GM18868 (cell line): ENCODE data around the gene TRIM41.

ENCODE experiments used
- ATAC-seq: cut with Tn5 transposase; IDR thresholded peaks from one replicate; pipeline ENCODE4 v1.9.1; 2021; ENCODE audit warnings: mild to moderate bottlenecking, moderate library complexity; ENCODE audit not compliant: unreplicated experiment

The TRIM41 gene

DNA sequence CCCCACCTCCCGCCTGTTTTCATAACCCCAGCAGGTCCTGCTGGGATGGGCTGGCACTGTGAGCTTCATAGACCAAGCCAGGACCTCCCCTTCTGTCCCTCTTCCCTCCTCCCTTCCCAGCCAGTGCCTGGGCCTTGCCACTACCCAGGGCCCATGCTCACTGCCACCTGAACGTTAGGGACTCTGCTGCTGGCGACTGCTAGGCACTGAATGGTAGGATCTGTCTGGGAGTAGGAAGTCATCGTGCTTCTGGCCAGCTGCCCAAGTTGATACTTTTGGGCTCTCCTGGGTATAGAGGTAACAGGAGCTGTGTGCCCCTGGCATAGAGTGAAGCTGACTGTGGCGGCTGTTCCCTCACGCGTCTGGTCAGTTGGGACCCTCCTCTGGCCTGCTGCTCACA is 8.4 kb downstream of the TRIM41 start:
- ATAC-seq: no peak

DNA sequence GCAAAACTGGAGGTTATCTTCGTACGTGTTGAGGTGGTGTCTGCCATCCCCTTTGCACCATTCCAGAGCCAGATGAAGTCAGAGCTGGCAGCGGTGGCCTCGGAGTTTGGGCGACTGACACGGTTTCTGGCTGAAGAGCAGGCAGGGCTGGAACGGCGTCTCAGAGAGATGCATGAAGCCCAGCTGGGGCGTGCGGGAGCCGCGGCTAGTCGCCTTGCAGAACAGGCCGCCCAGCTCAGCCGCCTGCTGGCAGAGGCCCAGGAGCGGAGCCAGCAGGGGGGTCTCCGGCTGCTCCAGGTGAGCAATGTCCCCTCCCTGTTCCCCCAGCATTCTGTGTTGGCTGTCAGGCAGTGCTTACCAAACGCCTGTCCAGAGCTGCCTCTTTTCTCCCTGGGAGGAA is 9.5 kb downstream of the TRIM41 start:
- no peak for ATAC-seq

DNA sequence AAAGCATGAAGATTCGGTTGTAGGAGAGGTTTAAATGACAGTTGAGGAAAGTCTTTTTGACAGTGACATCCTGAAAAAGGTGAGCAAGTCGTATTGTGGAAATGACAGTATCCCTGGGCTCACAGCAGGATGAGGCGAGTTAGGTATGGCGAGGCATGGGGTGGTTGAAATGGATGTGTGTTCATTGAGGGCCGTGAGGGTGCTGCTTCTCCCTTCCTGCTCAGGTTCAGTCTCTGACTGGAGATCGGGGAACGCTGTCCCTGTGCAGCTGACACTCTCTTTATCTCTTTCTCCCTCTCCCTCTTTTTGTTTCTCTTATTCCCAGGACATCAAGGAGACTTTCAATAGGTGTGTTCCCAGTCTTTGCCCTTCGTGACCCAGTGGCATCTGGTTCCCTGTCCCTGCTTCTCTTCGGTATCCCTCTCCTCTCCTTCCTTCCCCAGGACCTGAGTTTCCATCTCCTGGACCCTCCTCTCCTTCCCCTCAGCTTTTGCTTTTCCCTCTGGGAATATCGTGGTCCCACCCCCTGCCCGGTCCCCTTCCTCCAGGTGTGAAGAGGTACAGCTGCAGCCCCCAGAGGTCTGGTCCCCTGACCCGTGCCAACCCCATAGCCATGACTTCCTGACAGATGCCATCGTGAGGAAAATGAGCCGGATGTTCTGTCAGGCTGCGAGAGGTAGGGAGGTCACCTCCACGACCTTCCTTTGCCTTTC is 10.2 kb downstream of the TRIM41 start:
- ATAC-seq: no peak

DNA sequence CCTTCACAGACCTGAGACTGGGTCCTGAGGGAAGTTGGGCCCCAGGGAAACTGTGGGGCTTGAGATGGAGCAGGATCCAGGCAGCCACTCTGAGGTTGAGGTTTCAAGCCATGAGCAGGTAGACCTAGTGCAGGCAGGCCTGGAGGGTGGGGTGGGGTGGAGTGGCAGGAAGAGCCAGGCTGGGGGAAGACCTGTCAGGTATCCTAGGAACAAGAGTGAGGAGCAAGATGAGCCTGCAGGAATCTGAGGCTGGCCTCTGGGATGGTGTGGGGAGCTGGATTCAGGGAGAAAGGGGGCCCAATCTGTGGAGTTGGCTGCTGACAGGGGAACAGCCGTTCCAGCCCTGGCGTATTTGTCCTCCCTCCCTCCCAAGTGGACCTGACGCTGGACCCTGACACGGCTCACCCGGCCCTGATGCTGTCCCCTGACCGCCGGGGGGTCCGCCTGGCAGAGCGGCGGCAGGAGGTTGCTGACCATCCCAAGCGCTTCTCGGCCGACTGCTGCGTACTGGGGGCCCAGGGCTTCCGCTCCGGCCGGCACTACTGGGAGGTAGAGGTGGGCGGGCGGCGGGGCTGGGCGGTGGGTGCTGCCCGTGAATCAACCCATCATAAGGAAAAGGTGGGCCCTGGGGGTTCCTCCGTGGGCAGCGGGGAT is 10.8 kb downstream of the TRIM41 start:
- ATAC-seq: no peak

DNA sequence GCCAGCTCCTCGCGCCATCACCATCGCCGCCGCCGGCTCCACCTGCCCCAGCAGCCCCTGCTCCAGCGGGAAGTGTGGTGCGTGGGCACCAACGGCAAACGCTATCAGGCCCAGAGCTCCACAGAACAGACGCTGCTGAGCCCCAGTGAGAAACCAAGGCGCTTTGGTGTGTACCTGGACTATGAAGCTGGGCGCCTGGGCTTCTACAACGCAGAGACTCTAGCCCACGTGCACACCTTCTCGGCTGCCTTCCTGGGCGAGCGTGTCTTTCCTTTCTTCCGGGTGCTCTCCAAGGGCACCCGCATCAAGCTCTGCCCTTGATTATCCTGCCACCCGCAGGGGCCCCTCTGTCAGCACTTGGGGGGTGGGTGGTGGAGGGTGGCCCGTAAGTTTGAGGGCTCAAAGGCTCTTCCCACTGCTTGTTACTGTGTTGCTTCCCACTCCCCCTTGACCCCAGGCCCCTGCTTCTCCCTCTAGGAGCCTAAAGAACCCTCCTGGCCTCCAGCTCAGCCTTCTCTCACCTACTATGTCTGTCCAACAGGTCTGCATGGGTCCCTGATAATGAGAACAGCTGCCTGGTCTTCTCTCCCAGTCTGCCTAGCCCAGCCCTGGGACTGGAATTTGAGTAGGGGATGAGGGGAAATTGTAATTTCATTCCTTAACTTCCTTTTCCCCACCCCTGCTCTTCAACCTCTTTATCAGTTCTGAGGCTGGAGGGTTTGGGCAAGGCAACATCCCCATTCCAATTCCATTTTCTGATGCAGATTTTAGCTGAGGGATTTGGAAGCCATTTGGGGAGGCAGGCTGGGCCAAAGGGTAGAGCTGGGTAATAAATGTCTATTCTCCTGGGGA is 11.6 kb downstream of the TRIM41 start:
- no peak for ATAC-seq

DNA sequence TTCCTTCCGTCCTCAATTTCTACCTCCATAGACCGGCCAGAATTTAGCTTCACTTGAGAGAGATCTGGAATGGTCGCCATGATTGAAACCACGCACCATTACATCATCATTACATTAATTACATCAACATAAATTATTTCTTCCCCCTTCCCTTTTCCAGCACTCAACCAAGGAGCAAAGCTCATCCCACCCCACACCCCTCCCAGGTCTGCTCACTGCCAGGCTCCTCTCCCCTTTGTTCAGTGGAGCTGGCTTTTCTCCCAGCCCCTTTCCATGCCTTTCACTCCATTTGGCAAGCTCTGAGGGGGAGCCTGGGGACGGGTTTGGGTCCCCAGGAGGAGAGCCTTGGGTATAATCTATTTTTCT is 12.2 kb downstream of the TRIM41 start:
- ATAC-seq: no peak

DNA sequence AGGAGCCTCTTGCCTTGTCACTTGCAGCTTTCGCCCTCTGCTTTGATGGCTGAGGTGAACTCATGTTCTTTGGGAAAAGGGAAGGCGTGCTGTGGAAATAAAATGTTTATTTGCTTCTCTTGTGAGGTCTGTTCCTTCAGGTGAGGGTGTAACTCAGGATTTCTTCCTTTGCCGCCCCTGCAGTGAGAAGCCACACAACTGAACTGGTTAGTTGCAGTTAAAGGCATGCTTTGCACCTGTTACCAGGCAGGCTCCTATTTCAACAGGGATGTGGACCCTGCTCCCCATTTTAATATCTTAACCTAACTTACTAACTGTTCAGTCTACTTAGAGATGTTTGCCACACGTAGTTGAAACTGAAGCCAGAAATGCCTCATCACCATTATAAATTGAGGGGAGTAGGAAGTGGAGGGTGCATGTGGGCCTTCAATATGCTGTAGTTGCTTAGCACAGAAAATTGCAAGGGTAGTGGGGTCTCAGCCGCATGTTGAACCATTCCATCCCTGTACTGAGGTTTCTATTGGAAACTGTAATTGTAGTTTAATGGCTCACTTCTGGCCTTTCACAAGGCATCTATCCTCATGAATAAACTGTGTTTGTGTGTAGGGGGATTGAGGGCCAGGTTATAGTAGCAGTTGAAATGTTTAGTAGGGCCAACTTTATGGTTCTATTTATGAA is 12.7 kb downstream of the TRIM41 start:
- ATAC-seq: no peak

DNA sequence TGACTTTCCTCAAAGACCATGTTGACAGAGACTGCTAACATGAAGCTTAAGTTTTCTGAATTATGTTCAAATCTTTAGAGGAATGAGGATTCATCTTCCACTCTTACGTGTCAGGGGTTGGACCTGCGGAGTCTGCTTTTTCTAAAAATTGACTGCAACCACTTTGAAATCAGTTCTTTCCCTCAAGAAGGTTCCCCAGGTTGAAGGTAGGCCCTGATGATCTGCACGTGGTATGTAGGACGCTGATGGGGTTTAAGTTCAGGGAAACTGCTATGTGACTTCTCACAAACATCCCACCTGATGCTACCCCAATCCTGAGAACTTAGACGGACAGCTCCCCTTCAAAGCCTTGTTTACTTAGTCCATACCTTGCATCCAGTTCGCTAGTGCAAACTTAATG is 13.4 kb downstream of the TRIM41 start:
- ATAC-seq: no peak

DNA sequence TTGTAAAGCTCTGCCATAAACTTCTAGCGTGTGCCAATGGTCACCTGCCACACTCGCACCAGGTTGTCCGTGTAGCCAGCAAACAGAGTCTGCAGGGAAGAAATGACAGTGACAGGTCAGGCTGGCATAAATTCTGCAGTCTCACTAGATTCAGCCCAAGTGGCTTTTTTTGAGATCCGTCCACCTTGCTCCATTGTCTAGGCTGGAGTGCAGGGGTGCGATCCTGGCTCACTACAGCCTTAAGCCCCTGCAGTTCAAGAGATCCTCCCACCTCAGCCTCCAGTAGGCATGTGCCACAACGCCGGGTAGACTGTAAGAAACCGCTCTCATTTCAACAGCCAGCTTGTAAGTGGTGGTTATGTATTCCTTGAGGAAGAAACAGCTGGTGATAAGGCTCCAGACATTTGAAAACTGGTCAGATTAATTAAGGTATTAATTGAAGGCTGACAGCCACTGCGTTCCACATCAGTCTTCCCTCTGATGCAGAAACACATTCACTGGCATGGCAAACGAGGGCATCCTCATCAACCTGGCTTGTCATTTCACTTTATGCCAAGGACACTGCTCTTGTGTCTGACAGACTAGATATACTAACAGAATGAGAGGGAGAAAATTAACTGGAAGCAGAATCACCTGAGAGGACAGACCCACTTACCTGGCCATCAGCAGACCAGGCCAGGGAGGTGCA is 14.0 kb downstream of the TRIM41 start:
- no peak for ATAC-seq

DNA sequence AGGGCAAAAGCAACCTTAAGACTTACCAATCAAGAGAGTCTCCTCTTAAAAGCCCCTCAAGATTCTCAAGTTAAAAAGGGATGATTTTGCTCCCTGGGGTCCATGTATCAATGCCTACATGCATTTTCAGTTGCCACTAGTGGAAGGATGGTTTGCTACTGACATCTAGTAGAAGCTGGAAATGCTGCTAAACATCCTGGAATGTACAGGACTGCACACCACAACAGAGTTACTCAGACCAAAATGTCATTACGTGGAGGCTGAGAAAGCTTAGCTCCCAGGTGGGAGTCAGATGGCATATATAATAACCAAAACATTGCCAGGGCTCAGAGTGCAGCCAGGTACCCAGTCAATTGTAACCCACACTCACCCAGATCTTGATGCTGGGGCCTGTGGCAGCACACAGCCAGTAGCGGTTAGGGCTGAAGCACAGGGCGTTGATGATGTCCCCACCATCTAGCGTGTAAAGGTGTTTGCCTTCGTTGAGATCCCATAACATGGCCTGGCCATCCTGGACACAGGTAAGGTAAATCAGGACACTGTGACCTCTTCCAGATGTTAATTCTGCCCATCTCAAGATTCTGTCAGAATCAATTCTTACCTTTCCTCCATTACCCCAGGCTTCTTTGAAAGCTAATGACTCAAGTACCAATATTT is 14.8 kb downstream of the TRIM41 start:
- no peak for ATAC-seq

DNA sequence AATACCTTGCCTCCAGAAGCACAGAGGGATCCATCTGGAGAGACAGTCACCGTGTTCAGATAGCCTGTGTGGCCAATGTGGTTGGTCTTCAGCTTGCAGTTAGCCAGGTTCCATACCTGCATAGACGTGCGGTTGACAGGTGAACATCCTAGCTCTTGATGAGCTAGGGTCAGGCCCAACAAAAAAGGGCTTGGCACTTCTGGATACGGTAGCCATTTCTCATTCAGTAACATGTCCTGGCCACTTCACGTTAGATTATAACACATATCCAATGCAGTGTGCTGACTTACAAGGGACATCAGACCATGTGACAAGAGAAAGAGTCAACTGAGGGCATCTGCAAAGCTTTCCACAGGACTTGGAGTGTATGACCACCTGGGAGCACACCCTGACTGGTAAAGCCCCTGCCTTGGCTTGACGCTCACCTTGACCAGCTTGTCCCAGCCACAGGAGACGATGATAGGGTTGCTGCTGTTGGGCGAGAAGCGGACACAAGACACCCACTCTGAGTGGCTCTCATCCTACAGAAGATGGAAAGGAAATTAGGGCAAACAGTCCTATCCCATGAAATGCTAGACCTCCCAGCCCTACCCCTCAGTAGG is 16.1 kb downstream of the TRIM41 start:
- ATAC-seq: no peak

DNA sequence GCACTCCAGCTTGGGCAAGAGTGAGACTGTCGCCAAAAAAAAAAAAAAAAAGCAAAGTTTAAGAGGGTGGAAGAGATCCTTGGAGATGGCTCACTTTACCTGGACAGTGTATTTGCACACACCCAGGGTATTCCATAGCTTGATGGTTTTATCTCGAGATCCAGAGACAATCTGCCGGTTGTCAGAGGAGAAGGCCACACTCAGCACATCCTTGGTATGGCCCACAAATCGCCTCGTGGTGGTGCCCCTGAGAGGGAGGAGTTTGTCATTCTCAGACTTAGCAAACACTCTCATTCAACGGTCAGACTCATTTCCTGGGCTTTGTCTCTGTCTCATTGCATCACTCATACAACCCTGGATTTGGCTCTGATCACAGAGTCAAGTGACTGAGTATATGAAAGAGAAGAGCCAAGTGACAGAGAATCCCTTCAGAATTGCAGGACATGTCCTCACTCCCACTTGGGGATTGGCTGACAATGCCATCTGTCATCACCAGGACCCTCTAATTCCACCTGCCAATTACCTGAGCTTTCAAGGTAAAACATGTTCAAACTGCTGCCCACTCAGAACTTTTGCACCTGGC is 18.4 kb downstream of the TRIM41 start:
- ATAC-seq: no peak

DNA sequence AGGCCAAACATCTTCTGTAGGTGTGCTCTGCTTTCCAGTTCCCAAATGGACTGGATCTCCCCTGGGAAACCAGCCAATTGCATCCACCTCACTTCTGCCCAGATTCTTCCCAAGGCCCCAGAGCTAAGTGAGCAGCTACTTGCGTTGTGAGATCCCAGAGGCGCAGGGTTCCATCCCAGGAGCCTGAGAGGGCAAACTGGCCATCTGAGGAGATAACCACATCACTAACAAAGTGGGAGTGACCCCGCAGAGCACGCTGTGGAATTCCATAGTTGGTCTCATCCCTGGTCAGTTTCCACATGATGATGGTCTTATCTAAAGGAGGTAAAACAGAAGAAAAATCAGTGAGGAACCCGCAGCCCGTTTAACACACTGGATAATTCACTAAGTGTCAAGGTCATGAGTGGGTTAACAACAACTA is 19.0 kb downstream of the TRIM41 start:
- no peak for ATAC-seq

DNA sequence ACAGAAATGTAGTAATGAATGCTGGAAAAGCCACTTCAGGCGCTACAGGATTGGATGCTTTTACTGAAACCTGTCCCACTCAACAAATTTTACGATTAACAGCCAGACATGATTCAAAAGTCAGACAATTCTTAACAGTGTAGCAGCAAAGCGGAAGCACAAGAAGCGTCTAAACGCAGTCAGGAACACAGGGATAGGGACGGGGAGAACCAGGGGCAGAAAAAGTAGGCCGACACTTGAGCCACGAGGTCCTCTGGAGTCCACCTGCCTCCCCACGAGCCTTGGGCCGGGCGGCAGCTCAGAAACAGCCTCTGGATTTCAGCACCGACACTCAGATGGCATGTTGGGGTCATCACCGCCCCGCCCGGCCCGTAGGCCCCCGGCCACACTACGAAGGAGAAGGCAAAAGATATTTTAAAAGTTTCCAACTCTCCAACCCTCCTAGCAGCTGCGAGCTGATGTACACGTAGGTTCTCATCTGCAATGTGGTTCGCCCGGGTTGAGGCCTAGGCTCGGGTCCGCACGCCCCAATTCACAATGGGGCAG is 20.0 kb downstream of the TRIM41 start:
- ATAC-seq: no peak

DNA sequence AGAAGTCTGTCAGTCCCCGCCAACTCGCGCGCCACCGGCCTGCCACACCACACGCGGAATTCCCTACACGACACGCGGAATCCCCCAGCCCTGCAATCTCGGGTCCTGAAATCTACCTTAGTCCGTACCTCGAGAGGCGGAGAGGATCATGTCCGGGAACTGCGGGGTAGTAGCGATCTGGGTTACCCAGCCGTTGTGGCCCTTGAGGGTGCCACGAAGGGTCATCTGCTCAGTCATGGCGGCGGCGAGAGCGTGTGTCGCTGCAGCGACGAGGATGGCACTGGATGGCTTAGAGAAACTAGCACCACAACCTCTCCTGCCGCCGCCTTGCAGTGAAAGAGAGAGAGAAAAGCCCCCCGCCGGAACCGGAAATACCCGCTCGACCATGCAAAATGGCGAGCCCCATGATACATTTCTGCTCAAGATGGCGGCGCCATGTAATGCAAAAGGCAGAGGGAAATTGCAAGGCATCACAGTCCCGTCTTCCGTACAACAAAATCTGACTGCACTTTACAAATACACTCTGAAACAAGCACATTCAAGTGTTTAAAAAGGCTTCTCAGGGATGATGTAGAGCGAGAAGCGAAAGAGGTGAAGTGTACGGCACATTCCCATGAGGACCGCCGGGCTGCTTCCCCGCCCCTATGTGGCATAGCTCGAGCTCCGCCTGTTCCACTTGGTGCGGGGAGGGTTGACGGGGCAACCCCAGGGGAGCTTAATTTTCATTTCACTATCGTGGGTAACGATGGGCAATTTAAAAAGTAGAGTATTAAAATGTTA is 20.7 kb downstream of the TRIM41 start, which contains the start of gene RACK1:
RACK1 (minus strand) TSS at position 343 of the 780 bp plus-strand sequence; CDS start at position 237, 106 bp downstream.
- ATAC-seq: peak; percentile 67

DNA sequence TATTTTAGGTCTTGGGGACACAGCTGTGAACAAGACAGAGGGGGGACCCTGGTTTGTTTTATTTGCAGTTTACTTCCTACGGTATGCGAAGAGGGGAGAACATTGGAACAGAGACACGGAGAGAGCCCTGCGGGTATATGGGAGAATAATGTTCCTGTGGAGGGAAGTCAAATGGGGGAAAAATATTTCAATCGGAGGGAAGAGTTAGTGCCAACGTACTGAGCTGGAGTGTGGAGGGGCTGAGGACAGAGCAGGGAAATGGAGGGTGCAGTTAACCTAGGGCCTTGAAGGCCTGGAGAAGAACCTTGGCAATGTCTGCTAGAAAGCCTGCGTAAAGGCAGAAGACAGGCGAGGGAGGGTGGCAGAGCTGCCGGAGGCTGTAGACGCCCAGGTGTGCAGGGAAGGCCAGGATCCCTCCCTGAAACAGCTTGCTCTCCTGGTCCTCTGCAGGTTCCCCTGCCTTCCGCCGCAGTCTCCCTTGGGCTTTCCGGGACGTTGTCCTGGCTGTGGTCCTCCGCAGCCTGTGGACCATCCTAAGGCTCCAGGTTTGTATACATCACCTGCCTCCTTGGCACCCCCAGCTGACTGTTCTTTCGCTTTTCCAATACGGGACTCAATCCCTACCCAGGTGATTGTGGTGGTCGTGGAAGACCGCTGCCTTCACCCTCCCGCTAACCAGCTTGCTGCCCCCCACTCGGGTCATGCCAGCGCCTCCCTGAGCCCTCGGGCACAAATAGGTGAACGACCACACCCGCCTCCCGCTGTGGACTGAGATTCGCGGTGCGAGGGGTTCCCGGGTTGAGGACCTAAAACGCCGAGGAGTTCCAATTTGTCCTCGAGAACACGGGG is 22.6 kb downstream of the TRIM41 start:
- peak; percentile 3 for ATAC-seq

DNA sequence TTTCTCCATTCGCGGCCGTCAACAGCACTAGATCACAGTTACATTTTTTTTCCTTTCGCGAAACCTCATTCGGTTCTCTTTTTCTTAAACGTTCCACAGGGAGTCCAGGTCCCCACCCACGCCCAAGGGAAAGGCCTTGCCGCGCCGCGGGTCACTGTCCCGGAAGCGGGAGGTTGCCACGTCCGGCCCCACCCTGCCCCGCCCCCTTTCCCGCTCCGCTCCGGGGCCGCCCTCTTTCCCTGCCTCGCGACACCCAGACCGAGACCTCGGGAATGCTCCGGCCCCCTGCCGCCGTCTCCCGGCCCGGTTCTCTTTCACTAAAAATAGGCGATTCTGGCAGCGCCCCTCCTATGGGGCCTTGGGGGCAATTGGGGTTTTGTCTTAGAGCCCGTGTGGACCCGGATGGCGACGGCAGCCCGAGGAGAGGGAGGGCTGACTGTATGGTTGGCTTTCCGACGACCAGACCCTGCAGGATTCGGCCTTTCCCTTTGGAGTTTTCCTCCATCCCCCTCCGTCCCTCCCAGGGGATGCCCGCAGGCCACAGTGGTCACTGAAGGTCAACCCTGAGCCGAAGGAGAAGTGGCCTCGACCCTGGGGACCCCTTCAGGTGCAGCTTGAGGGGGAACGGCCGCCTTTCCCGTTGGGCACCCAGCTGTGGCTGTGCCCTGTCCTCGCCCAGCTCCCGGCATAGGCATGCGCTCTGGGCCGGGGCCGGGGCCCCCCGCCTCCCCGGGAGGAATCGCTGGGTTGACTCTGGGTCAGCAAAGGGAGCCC is 23.4 kb downstream of the TRIM41 start:
- peak; percentile 47 for ATAC-seq
